HCT116 (cell line): Measurements from ENCODE around the gene TM9SF2. TPM values are rescaled to one million over a fixed set of nuclear protein-coding genes. Genes with fewer than 3 reads are reported as not detected.

Experiments used
- ATAC-seq: fragments of 200-7000 bp; cut with Tn5 transposase; 2 replicates; pipeline ENCODE4 v1.9.1; 2020; ENCODE audit warnings: mild to moderate bottlenecking, moderate library complexity
- Bru-seq: library from RNA; stranded (reverse); fragments of 400-500 nt; gene quantifications from one replicate; lab custom pipeline; 2021; lab: Mats Ljungman, UMichigan
- BruChase-seq, 2 experiments: library from RNA; stranded (reverse); fragments of 400-500 nt; gene quantifications; one replicate each; lab custom pipeline; 2021; lab: Mats Ljungman, UMichigan
- BruUV-seq: library from RNA; stranded (reverse); fragments of 400-500 nt; replicated peaks from 2 replicates; lab custom pipeline; 2021; lab: Mats Ljungman, UMichigan
- CTCF ChIA-PET: fragments of 300-600 bp; sonication (Branson Sonifier 250); formaldehyde crosslinking; loops from one replicate; lab custom pipeline; 2021; ENCODE audit warnings: antibody characterized with exemption; lab: Charles Lee
- POLR2A ChIA-PET: fragments of 300-600, 350-600 bp; sonication (Branson Sonifier 250); formaldehyde crosslinking; loops from one replicate; lab custom pipeline; 2021; ENCODE audit warnings: antibody characterized with exemption; lab: Charles Lee
- RAD21 ChIA-PET, 2 experiments: fragments of 300-600 bp; sonication (Branson Sonifier 250); formaldehyde crosslinking; loops; one replicate each; lab custom pipeline; 2023; ENCODE audit warnings: low total read pairs in 2 of 2; ENCODE audit not compliant: uncharacterized antibody in 2 of 2, unreplicated experiment in 2 of 2, low non-redundant PET in 1 of 2; lab: Charles Lee
- DNase-seq: peaks from one replicate; pipeline ENCODE4 v3.0.0-alpha.2; 2010; ENCODE audit warnings: low read depth, low spot score
- H2AFZ ChIP-seq: fragments of 200-600 bp; shearing (Covaris generic), sonication (generic); 2 replicates; pipeline ENCODE4 v1.6.1; 2017; ENCODE audit warnings: low read depth, mixed run types, mixed read lengths, antibody characterized with exemption, low read length; ENCODE audit not compliant: poor library complexity, severe bottlenecking
- H3K27ac ChIP-seq: 2 replicates; pipeline ENCODE4 v1.5.1; 2012; ENCODE audit warnings: low read depth, low read length
- H3K27me3 ChIP-seq: fragments of 200-600 bp; sonication (generic); 2 replicates; pipeline ENCODE4 v1.6.1; 2016; ENCODE audit warnings: mixed run types, low read length, mixed read lengths; ENCODE audit not compliant: insufficient read depth
- H3K36me3 ChIP-seq, 2 experiments: fragments of 200-500 bp in 1 of 2; fragments of 200-600 bp in 1 of 2; sonication (Bioruptor generic) in 1 of 2; sonication (generic) in 1 of 2; 2 replicates each; pipeline versions ENCODE4 v1.5.1 to v1.6.1; 2014 to 2016; ENCODE audit warnings: low read length in 2 of 2, inconsistent platforms in 1 of 2, mixed read lengths in 1 of 2, mixed run types in 1 of 2; ENCODE audit not compliant: insufficient read depth in 2 of 2, control insufficient read depth in 1 of 2
- H3K4me1 ChIP-seq, 2 experiments: fragments of 200-600 bp in 1 of 2; sonication (generic) in 1 of 2; 2 replicates each; pipeline versions ENCODE4 v1.5.1 to v1.6.1; 2012 to 2017; ENCODE audit warnings: low read length in 2 of 2, inconsistent platforms in 1 of 2, mild to moderate bottlenecking in 1 of 2, mixed read lengths in 1 of 2, mixed run types in 1 of 2, moderate library complexity in 1 of 2; ENCODE audit not compliant: insufficient read depth in 2 of 2, control insufficient read depth in 1 of 2
- H3K4me2 ChIP-seq: fragments of 200-600 bp; sonication (generic); 2 replicates; pipeline ENCODE4 v1.6.1; 2017; ENCODE audit warnings: mixed run types, low read length, mixed read lengths
- H3K4me3 ChIP-seq, 2 experiments: fragments of 200-600 bp in 1 of 2; sonication (generic) in 1 of 2; replicated peaks in 1 of 2; 2 replicates each; pipeline ENCODE4 v1.5.1; 2011 to 2016; ENCODE audit warnings: low read length in 2 of 2, control low read depth in 1 of 2, low read depth in 1 of 2, mild to moderate bottlenecking in 1 of 2, mixed read lengths in 1 of 2, mixed run types in 1 of 2
- H3K79me2 ChIP-seq: fragments of 200-600 bp; sonication (generic); 2 replicates; pipeline ENCODE4 v1.6.1; 2017; ENCODE audit warnings: mild to moderate bottlenecking, mixed run types, low read length, moderate library complexity, mixed read lengths; ENCODE audit not compliant: insufficient read depth
- H3K9ac ChIP-seq: fragments of 200-600 bp; sonication (generic); 2 replicates; pipeline ENCODE4 v1.6.1; 2016; ENCODE audit warnings: low read length, mixed read lengths
- H3K9me2 ChIP-seq: fragments of 200-600 bp; sonication (generic), shearing (Covaris generic); 2 replicates; pipeline ENCODE4 v1.6.1; 2017; ENCODE audit warnings: mixed run types, mild to moderate bottlenecking, moderate library complexity; ENCODE audit not compliant: insufficient read depth
- H3K9me3 ChIP-seq, 2 experiments: fragments of 200-500 bp in 1 of 2; fragments of 200-600 bp in 1 of 2; sonication (Bioruptor generic) in 1 of 2; sonication (generic) in 1 of 2; 2 replicates each; pipeline ENCODE4 v1.6.1; 2014 to 2017; ENCODE audit warnings: low read length in 2 of 2, mixed read lengths in 2 of 2, inconsistent platforms in 1 of 2, low read depth in 1 of 2, mild to moderate bottlenecking in 1 of 2, mixed run types in 1 of 2, moderate library complexity in 1 of 2; ENCODE audit not compliant: control insufficient read depth in 1 of 2, insufficient read depth in 1 of 2
- H4K20me1 ChIP-seq: fragments of 200-600 bp; sonication (generic), shearing (Covaris generic); 2 replicates; pipeline ENCODE4 v1.6.1; 2017; ENCODE audit warnings: mixed run types, mild to moderate bottlenecking, moderate library complexity; ENCODE audit not compliant: insufficient read depth
- ELF1 ChIP-seq: IDR thresholded peaks from 2 replicates; pipeline ENCODE4 v1.6.1; 2012; ENCODE audit warnings: low read depth, borderline replicate concordance
- JUND ChIP-seq: IDR thresholded peaks from 2 replicates; pipeline ENCODE4 v1.6.1; 2012
- POLR2A ChIP-seq: IDR thresholded peaks from 2 replicates; pipeline ENCODE4 v1.7.0; 2011; ENCODE audit warnings: borderline replicate concordance; ENCODE audit not compliant: insufficient read depth, insufficient read length; ENCODE audit errors: extremely low read depth
- POLR2AphosphoS5 ChIP-seq: IDR thresholded peaks from 2 replicates; pipeline ENCODE4 v1.6.1; 2011; ENCODE audit warnings: mild to moderate bottlenecking, low read depth, low read length, moderate library complexity
- SP1 ChIP-seq: IDR thresholded peaks from 2 replicates; pipeline ENCODE4 v1.6.1; 2012; ENCODE audit warnings: low read depth
- SRF ChIP-seq: IDR thresholded peaks from 2 replicates; pipeline ENCODE4 v1.6.1; 2012; ENCODE audit warnings: low read depth
- TCF7L2 ChIP-seq: IDR thresholded peaks from 2 replicates; pipeline ENCODE4 v1.7.0; 2011; ENCODE audit warnings: borderline replicate concordance, inconsistent platforms; ENCODE audit not compliant: insufficient read depth, insufficient read length; ENCODE audit errors: extremely low read depth
- YY1 ChIP-seq: IDR thresholded peaks from 2 replicates; pipeline ENCODE4 v1.6.1; 2011; ENCODE audit warnings: low read length, low read depth, moderate library complexity, mild to moderate bottlenecking; ENCODE audit not compliant: insufficient replicate concordance; ENCODE audit errors: extremely low read depth
- ZBTB33 ChIP-seq: IDR thresholded peaks from 2 replicates; pipeline ENCODE4 v1.6.1; 2011; ENCODE audit warnings: mild to moderate bottlenecking, low read length, moderate library complexity; ENCODE audit not compliant: insufficient replicate concordance; ENCODE audit errors: extremely low read depth
- ZFX ChIP-seq: fragments of 450-650 bp; IDR thresholded peaks from 2 replicates; pipeline ENCODE4 v1.6.1; 2017
- ZNF274 ChIP-seq: fragments of 200-500 bp; sonication (Bioruptor generic); IDR thresholded peaks from 2 replicates; pipeline ENCODE4 v1.6.1; 2014; ENCODE audit warnings: mild to moderate bottlenecking, low read depth, low read length, inconsistent platforms
- intact Hi-C: fragments of 100-400 bp; cut with micrococcal nuclease; formaldehyde crosslinking; loops from 2 replicates; pipeline ENCODE4 v1.10.0; 2022
- long read RNA-seq: library from polyadenylated mRNA; unstranded; transcript quantifications from one replicate; pipeline ENCODE4 v2.0.0, GENCODE V29; 2021; ENCODE audit not compliant: unreplicated experiment
- polyA plus RNA-seq: library from polyadenylated mRNA; unstranded; fragments of >200 nt; gene quantifications from 2 replicates; pipeline ENCODE4 v1.2.1, GENCODE V29; 2012; ENCODE audit warnings: missing spikeins
- total RNA-seq: library from RNA; stranded (reverse); gene quantifications from one replicate; pipeline ENCODE4 v1.2.1, GENCODE V29; 2021; ENCODE audit not compliant: unreplicated experiment
- TF ChIP-seq, protein P1 (sequence below): IDR thresholded peaks from 2 replicates; pipeline ENCODE4 v1.6.1; 2012
- TF ChIP-seq, protein P2 (sequence below), 3 experiments: fragments of 200-600 bp in 1 of 3; sonication (generic) in 1 of 3; IDR thresholded peaks in 2 of 3; conservative IDR thresholded peaks in 1 of 3; 2 replicates each; pipeline ENCODE4 v1.5.1; 2012 to 2017; ENCODE audit warnings: low read depth in 2 of 3, low read length in 2 of 3, antibody characterized with exemption in 1 of 3, borderline replicate concordance in 1 of 3, control low read depth in 1 of 3, mild to moderate bottlenecking in 1 of 3, mixed read lengths in 1 of 3, mixed run types in 1 of 3, moderate library complexity in 1 of 3; ENCODE audit not compliant: insufficient read depth in 1 of 3

TM9SF2 gene
- total RNA-seq (77.8 TPM), Bru-seq, nascent RNA (percentile 86 among the genes with signal in this experiment), BruChase-seq, experiment 1, labeled RNA remaining after a 6-hour chase (percentile 92 among the genes with signal in this experiment), BruChase-seq, experiment 2, labeled RNA remaining after a 2-hour chase (percentile 85 among the genes with signal in this experiment)
- polyA plus RNA-seq, result 25.4 and 35.6 TPM in 2 replicates
- long read RNA-seq, transcript TM9SF2-201 (17 exons, 3,430 nt), result major isoform, 373 of 439 reads
- long read RNA-seq, partial matches to known transcripts, result 25 of 439 reads
- long read RNA-seq, other reads (novel, unspliced or antisense), result 38 of 439 reads

- Histone ChIP-seq H4K20me1 (peaks cover 5% of the 10 kb centered on the region; the same call in 1 of the 2 replicates), H3K4me1 (peaks cover 34 to 70% of the 10 kb centered on the region in 2 experiments), H3K79me2 (peaks cover 50% of the 10 kb centered on the region), H3K9ac (peak within 1 kb of the TSS; percentile 78), H3K4me2 (peak within 1 kb of the TSS; percentile 80), H3K9me2 (no peaks in the 10 kb centered on the region), H2AFZ (peak within 1 kb of the TSS; percentile 39), H3K27me3 (no peaks in the 10 kb centered on the region), H3K9me3 (no peaks in the 10 kb centered on the region), H3K36me3 (no peaks in the 10 kb centered on the region), H3K4me3 (peak within 1 kb of the TSS; percentile 91 to 92), H3K27ac (peak within 1 kb of the TSS; percentile 49)
- ChIA-PET RAD21 (interaction anchor here in 1 of 2 experiments (0.7 kb wide), 1 partner anchor 154 kb away, joined by 3 read pairs; no protein-coding TSS in a partner anchor), CTCF (interaction anchor here (0.7 to 1.3 kb wide), 2 partner anchors 55 to 154 kb away, joined by 3 to 4 read pairs; no protein-coding TSS in a partner anchor), POLR2A (no interaction called here)
- no TSS peak for BruUV-seq
- peak; percentile 73 for ATAC-seq
- DNase-seq, result peak; percentile 95
- intact Hi-C loops, result loop anchor here (5.0 kb wide), 1 partner anchor 59 kb away; no protein-coding TSS in a partner anchor
- peak; percentile 29 for TF ChIP-seq YY1
- no peak for TF ChIP-seq ZNF274
- TF ChIP-seq, protein P1, sequence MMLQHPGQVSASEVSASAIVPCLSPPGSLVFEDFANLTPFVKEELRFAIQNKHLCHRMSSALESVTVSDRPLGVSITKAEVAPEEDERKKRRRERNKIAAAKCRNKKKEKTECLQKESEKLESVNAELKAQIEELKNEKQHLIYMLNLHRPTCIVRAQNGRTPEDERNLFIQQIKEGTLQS, result no peak
- peak; percentile 69 for TF ChIP-seq ZFX
- TF ChIP-seq ELF1, result no peak
- TF ChIP-seq JUND, result no peak
- TF ChIP-seq POLR2A, result peak; percentile 50
- TF ChIP-seq, protein P2, sequence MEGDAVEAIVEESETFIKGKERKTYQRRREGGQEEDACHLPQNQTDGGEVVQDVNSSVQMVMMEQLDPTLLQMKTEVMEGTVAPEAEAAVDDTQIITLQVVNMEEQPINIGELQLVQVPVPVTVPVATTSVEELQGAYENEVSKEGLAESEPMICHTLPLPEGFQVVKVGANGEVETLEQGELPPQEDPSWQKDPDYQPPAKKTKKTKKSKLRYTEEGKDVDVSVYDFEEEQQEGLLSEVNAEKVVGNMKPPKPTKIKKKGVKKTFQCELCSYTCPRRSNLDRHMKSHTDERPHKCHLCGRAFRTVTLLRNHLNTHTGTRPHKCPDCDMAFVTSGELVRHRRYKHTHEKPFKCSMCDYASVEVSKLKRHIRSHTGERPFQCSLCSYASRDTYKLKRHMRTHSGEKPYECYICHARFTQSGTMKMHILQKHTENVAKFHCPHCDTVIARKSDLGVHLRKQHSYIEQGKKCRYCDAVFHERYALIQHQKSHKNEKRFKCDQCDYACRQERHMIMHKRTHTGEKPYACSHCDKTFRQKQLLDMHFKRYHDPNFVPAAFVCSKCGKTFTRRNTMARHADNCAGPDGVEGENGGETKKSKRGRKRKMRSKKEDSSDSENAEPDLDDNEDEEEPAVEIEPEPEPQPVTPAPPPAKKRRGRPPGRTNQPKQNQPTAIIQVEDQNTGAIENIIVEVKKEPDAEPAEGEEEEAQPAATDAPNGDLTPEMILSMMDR (IDR thresholded peaks at IDR 0.05 in 2 of 3, conservative IDR thresholded peaks at IDR 0.05 in 1 of 3; ENCODE audit: borderline replicate concordance in 1 of 3, insufficient read depth in 1 of 3, low read depth in 2 of 3, low read length in 2 of 3), result no peak
- no peak for TF ChIP-seq SP1
- no peak for TF ChIP-seq SRF
- peak; percentile 92 for TF ChIP-seq POLR2AphosphoS5
- TF ChIP-seq TCF7L2, result peak; percentile 87
- TF ChIP-seq ZBTB33, result peak; percentile 9
Measured at GRCh38 chr13:99501184-99501847, at the start of gene TM9SF2. Gene TM9SF2, plus strand, starts transcription at chr13:99501472. Its CDS starts 135 bp downstream, at chr13:99501607.
